GM21825 (cell line): Measurements from ENCODE around the gene SMARCD3.

Experiments used
- ATAC-seq: cut with Tn5 transposase; IDR thresholded peaks from one replicate; pipeline ENCODE4 v1.9.1; 2021; ENCODE audit warnings: mild to moderate bottlenecking, moderate library complexity; ENCODE audit not compliant: unreplicated experiment

Gene SMARCD3

DNA sequence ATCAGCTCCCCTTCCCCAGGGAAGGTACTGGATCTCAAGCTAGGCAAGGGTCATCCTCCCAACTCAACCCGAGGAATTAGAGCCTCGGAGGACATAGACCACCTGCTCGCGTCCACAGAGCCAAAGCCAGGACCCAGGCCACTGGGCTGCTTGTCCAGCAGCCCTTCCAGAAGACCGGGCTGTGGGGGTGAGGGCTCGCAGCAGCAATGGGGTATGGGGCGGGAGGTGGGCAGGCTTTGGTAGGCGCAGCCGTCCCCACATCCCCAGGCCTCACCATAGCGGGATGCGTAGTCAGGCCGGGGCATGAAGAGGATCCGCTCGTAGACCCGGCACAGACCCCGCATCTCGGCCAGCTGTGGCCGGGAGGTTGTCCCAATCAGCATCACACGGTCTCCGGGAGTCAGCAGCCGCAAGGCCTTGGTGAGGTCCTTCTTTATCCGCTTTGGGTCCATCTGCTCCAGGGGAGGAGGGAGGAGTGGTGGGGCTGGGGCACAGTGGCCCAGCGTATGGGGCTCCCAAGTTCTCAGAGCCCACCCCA lies 56.4 kb downstream of the SMARCD3 start:
- ATAC-seq, result no peak

DNA sequence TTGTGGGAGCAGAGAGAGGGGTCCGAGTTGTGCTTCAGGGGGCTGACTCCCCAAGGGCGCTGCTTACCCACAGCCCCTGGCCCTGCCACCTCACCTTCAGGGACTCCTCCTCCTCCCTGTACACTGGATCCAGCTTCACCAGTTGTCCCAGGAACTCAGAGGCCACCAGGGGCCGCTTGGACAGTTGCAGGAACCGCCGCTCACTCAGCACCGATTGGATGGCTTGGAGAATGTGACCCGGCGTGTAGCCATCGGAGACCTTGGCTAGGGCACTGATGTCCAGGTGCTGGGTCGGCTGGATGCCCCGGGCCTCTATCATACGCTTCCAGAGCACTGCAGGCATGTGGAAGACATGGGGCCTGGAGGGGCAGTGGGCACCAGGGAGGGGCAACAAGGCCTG lies 57.0 kb downstream of the SMARCD3 start:
- no peak for ATAC-seq

DNA sequence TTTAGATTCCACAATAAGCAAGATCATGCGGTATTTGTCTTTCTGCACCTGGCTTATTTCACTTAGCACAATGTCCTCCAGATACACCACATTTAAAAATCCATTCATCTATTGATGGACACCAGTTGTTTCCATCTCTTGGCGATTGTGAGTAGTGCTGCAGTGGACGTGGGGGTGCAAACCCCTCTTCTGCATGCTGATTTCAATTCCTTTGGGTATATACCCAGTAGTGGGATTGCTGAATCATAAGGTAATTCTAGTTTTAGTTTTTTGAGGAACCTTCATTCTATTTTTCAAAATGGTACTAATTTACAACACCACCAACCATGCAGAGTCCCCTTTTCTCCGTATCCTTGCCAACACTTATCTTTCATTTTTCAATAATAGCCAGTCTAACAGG lies 59.5 kb downstream of the SMARCD3 start:
- no peak for ATAC-seq
